ENCODE results near the gene ZNF678.

DNA sequence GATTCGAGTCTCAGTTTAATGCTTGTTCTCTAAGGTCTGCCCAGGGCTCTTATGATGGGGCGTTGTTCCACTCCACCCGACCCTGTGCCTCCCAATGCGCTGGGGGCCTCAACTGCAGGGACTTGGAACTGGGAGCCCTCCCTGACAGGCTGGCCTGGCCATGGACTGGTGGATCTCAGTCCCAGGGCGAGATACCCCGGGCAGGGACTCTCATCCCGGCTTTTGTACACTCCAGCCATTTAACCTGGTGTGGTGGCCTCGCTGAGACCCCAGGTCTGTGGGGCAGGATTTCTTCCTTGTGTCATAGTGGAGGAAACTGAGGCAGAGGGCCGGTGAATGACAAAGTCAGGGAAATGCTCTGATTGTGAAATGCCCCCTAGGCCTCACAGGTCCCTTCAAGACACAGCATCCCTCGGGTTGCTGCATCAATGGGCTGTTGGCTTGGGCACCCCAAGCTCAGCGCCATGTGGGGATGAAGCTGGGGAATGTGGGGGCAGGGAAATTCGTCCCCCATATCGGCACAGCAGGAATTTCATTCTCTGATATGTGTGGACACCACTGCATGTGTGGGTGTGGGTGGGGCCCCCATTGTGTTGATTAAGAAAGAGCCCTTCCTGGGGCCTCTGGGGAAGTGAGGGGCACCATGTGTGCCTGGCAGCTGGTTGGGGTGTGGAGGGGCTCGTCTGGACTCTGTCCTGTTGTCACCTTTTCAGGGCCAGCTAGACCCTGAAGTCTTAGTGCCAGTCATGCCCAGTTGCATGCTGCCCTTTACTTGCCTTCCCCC lies 19.9 kb upstream of the ZNF678 start:
- TF ChIP-seq, protein P1, sequence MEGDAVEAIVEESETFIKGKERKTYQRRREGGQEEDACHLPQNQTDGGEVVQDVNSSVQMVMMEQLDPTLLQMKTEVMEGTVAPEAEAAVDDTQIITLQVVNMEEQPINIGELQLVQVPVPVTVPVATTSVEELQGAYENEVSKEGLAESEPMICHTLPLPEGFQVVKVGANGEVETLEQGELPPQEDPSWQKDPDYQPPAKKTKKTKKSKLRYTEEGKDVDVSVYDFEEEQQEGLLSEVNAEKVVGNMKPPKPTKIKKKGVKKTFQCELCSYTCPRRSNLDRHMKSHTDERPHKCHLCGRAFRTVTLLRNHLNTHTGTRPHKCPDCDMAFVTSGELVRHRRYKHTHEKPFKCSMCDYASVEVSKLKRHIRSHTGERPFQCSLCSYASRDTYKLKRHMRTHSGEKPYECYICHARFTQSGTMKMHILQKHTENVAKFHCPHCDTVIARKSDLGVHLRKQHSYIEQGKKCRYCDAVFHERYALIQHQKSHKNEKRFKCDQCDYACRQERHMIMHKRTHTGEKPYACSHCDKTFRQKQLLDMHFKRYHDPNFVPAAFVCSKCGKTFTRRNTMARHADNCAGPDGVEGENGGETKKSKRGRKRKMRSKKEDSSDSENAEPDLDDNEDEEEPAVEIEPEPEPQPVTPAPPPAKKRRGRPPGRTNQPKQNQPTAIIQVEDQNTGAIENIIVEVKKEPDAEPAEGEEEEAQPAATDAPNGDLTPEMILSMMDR (IDR thresholded peaks at IDR 0.05), result no peak
- no peak for TF ChIP-seq POLR2A (IDR thresholded peaks at IDR 0.05)

Measured in body of pancreas (tissue), 4 donors.